HEK293T (cell line): Measurements from ENCODE around the gene NBEA.

ENCODE experiments used
- ARNT ChIP-seq: fragments of 450-650 bp; IDR thresholded peaks from 2 replicates; pipeline ENCODE4 v1.6.1; 2017; ENCODE audit warnings: mild to moderate bottlenecking
- BHLHE40 ChIP-seq: fragments of 450-650 bp; IDR thresholded peaks from 2 replicates; pipeline ENCODE4 v1.6.1; 2016; ENCODE audit warnings: mild to moderate bottlenecking, moderate library complexity, borderline replicate concordance
- FOXA1 ChIP-seq: fragments of 450-650 bp; IDR thresholded peaks from 2 replicates; pipeline ENCODE4 v1.6.1; 2016; ENCODE audit warnings: mild to moderate bottlenecking
- L3MBTL2 ChIP-seq: fragments of 450-650 bp; conservative IDR thresholded peaks from 2 replicates; pipeline ENCODE4 v1.6.1; 2016; ENCODE audit warnings: mild to moderate bottlenecking
- LEF1 ChIP-seq: fragments of 450-650 bp; IDR thresholded peaks from 2 replicates; pipeline ENCODE4 v1.6.1; 2017; ENCODE audit warnings: mild to moderate bottlenecking, borderline replicate concordance
- NFRKB ChIP-seq: fragments of 450-650 bp; IDR thresholded peaks from 2 replicates; pipeline ENCODE4 v1.6.1; 2016; ENCODE audit warnings: mild to moderate bottlenecking, moderate library complexity
- SP1 ChIP-seq: fragments of 450-650 bp; IDR thresholded peaks from 2 replicates; pipeline ENCODE4 v1.6.1; 2017
- SUZ12 ChIP-seq: fragments of 450-650 bp; IDR thresholded peaks from 2 replicates; pipeline ENCODE4 v1.6.1; 2016; ENCODE audit warnings: mild to moderate bottlenecking
- ZNF384 ChIP-seq: fragments of 450-650 bp; IDR thresholded peaks from 2 replicates; pipeline ENCODE4 v1.6.1; 2016
- TF ChIP-seq, protein P1 (sequence below): fragments of 450-650 bp; IDR thresholded peaks from 2 replicates; pipeline ENCODE4 v1.6.1; 2016

DNA sequence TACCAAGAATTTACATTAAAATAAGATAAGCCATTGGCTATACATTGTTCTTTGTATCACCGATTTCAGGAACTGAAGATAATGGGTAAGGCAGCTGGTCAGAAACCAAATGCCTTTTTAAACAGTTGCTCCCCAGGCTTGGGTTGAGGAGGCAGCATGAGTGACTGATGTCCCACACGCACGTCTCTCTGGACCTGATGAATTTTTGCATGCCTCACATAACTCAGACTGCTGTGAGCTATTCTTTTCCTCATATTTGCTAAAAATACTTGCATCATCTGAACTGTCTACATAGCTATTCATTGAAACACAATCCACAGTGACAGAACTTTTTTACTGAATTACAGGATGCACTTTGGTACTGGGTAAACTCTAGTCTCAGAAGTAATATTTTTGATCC lies 658.1 kb downstream of the NBEA start:
- TF ChIP-seq FOXA1 (no peak), NFRKB (no peak), SUZ12 (no peak), LEF1 (no peak), ARNT (no peak), BHLHE40 (no peak), L3MBTL2 (no peak), ZNF384 (no peak), SP1 (no peak)
- TF ChIP-seq, protein P1, sequence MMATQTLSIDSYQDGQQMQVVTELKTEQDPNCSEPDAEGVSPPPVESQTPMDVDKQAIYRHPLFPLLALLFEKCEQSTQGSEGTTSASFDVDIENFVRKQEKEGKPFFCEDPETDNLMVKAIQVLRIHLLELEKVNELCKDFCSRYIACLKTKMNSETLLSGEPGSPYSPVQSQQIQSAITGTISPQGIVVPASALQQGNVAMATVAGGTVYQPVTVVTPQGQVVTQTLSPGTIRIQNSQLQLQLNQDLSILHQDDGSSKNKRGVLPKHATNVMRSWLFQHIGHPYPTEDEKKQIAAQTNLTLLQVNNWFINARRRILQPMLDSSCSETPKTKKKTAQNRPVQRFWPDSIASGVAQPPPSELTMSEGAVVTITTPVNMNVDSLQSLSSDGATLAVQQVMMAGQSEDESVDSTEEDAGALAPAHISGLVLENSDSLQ = no peak
